Chondrocyte (in vitro differentiated cells): Measurements from ENCODE around the gene CFLAR. TPM values are rescaled to one million over a fixed set of nuclear protein-coding genes. Genes with fewer than 3 reads are reported as not detected.

Source experiments
- DNase-seq: peaks from one replicate; pipeline ENCODE4 v3.0.0; 2021; ENCODE audit warnings: mixed read lengths, low spot score
- H3K27ac Mint-ChIP-seq: one replicate; pipeline ENCODE4 v1.8.0; 2021; ENCODE audit warnings: mild to moderate bottlenecking, moderate library complexity, mixed read lengths; ENCODE audit not compliant: unreplicated experiment
- H3K27me3 Mint-ChIP-seq: 2 replicates; pipeline ENCODE4 v1.8.0; 2021; ENCODE audit warnings: low read depth, mixed read lengths
- H3K36me3 Mint-ChIP-seq: 2 replicates; pipeline ENCODE4 v1.8.0; 2021; ENCODE audit warnings: low read depth, mixed read lengths
- H3K4me1 Mint-ChIP-seq: 2 replicates; pipeline ENCODE4 v1.8.0; 2021; ENCODE audit warnings: low read depth, mild to moderate bottlenecking, mixed read lengths
- H3K4me3 Mint-ChIP-seq: one replicate; pipeline ENCODE4 v1.8.0; 2021; ENCODE audit warnings: mild to moderate bottlenecking, moderate library complexity, mixed read lengths; ENCODE audit not compliant: unreplicated experiment
- H3K9me3 Mint-ChIP-seq: 2 replicates; pipeline ENCODE4 v1.8.0; 2021; ENCODE audit warnings: low read depth, mixed read lengths
- total RNA-seq: library from RNA; stranded (reverse); gene quantifications from 3 replicates; pipeline ENCODE4 v1.2.1, GENCODE V29; 2021
- TF ChIP-seq, protein P1 (sequence below): fragments of 200-600 bp; sonication (generic); IDR thresholded peaks from 2 replicates; pipeline ENCODE4 v1.5.0; 2021; ENCODE audit warnings: antibody characterized with exemption, mild to moderate bottlenecking, moderate library complexity

The CFLAR gene
- total RNA-seq, 1 donor from 2014 or later = 35.8 TPM

DNA sequence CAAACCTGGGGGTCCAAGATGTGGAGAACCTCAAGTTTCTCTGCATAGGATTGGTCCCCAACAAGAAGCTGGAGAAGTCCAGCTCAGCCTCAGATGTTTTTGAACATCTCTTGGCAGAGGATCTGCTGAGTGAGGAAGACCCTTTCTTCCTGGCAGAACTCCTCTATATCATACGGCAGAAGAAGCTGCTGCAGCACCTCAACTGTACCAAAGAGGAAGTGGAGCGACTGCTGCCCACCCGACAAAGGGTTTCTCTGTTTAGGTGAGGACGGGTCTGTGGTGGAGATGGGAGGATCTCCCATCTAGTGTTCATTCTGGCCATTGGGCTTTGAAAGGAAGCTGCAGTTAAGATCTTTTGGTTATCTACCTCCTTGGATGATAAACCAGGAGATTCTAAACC lies 69.9 kb downstream of the CFLAR start:
- no peak overlapping the region for H3K27ac Mint-ChIP-seq
- no peak overlapping the region for H3K4me3 Mint-ChIP-seq
- no peak for DNase-seq
- TF ChIP-seq, protein P1, sequence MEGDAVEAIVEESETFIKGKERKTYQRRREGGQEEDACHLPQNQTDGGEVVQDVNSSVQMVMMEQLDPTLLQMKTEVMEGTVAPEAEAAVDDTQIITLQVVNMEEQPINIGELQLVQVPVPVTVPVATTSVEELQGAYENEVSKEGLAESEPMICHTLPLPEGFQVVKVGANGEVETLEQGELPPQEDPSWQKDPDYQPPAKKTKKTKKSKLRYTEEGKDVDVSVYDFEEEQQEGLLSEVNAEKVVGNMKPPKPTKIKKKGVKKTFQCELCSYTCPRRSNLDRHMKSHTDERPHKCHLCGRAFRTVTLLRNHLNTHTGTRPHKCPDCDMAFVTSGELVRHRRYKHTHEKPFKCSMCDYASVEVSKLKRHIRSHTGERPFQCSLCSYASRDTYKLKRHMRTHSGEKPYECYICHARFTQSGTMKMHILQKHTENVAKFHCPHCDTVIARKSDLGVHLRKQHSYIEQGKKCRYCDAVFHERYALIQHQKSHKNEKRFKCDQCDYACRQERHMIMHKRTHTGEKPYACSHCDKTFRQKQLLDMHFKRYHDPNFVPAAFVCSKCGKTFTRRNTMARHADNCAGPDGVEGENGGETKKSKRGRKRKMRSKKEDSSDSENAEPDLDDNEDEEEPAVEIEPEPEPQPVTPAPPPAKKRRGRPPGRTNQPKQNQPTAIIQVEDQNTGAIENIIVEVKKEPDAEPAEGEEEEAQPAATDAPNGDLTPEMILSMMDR = no peak
- no peaks in the 10 kb centered on the region for H3K36me3 Mint-ChIP-seq
- peaks cover 2% of the 10 kb centered on the region for H3K9me3 Mint-ChIP-seq
- no peaks in the 10 kb centered on the region for H3K27me3 Mint-ChIP-seq
- H3K4me1 Mint-ChIP-seq = no peaks in the 10 kb centered on the region

DNA sequence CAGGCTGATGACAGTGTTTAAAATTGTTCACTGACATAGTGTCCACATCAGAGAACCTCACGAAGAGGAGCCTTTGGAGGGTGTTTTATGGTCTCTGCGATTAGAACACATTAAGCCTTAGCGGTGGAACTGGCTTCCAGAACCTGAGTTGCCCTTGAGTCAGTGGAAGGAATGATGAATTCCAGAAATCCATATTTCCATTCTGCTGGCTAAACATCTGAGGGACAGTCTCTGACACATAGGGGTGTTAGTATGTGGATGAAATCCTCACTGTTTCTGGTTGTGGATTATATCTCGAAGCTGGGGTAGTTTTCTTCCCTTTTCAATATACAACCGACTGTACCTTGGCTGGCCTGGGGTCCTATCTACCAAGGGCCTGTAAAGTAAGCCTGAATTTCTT lies 71.0 kb downstream of the CFLAR start:
- no peak for DNase-seq
- TF ChIP-seq, protein P1 = no peak
- Mint-ChIP-seq H3K4me1 (no peaks in the 10 kb centered on the region), H3K9me3 (peaks cover 2% of the 10 kb centered on the region), H3K27ac (no peak overlapping the region), H3K4me3 (no peak overlapping the region), H3K27me3 (no peaks in the 10 kb centered on the region), H3K36me3 (no peaks in the 10 kb centered on the region)

DNA sequence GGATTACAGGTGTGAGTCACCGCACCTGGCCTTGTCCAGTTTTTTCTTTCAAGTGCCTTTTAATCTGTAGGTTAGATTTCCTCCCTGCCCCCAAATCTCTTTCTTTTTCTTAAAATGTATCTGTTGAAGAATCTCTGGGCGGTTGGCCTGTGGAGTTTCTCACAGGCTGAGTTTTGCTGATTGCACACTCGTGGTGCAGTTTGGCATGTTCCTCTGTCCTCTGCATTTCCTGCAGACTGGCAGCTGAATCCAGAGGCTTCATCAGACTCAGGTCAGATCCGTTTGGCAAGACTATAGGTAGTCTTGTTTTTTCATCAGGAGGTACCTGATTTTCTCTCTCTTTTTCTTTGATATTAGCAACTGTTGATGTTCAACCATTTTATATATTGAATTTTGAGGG lies 72.5 kb downstream of the CFLAR start:
- Mint-ChIP-seq H3K4me1 (no peaks in the 10 kb centered on the region), H3K27ac (no peak overlapping the region), H3K27me3 (no peaks in the 10 kb centered on the region), H3K9me3 (peaks cover 2% of the 10 kb centered on the region), H3K4me3 (no peak overlapping the region), H3K36me3 (no peaks in the 10 kb centered on the region)
- no peak for DNase-seq
- TF ChIP-seq, protein P1 = no peak

DNA sequence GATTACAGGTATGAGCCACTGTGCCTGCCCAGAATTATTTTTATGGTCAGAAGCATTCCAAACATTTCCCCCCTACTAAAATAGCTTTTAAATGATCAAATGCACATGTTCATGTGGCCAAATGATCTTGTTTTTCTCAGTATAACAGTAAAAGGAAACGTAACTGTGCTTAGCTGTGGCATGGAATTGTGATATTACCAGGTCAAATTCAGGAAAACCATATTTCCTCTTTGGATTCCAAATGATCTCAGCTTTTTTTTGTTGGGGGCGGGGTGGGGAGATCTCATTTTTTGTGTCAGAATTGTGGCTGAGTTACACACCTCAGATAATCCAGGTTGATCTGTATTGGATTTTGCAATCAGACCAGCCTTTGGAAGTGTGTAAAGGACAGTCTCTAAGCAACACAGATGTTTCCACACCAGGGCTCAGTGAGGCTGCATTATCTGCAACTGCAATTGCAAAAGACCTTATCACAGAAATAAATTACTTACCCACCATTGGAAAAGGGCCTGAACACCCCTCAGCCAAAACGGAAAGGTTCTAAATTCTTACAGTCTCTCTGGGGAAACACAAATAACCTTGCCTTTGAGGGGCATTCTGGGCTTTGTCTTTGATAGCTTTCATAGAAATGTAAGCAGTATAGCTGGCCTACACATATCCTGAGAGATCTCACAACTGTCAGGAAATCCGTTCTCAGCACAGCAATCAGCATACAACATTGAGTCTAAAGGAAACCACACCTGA lies 75.3 kb downstream of the CFLAR start:
- H3K4me3 Mint-ChIP-seq = no peak overlapping the region
- H3K9me3 Mint-ChIP-seq = peaks cover 2% of the 10 kb centered on the region
- no peak overlapping the region for H3K27ac Mint-ChIP-seq
- no peaks in the 10 kb centered on the region for H3K27me3 Mint-ChIP-seq
- no peak for DNase-seq
- H3K36me3 Mint-ChIP-seq = no peaks in the 10 kb centered on the region
- TF ChIP-seq, protein P1 = no peak
- no peaks in the 10 kb centered on the region for H3K4me1 Mint-ChIP-seq

DNA sequence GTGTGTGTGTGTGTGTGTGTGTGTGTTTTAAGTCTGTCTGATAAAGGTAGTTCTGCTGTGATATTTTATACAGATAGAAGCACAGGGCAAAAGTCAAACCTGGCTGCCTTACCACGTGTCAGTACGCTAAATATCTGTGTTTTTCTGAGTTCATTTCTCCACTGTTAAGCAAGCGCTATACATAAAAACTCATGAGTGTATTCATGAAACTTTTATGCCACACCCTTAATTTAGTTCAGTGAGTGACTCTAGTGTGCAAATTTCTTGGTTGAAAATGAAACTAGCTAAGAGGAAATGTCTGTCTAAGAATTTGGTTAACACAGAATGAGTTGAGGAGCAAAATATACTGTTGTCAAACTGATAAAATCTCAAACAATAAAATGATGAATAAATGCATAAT lies 78.1 kb downstream of the CFLAR start:
- H3K36me3 Mint-ChIP-seq = no peaks in the 10 kb centered on the region
- no peaks in the 10 kb centered on the region for H3K9me3 Mint-ChIP-seq
- H3K27ac Mint-ChIP-seq = no peak overlapping the region
- DNase-seq = no peak
- H3K27me3 Mint-ChIP-seq = no peaks in the 10 kb centered on the region
- TF ChIP-seq, protein P1 = no peak
- H3K4me3 Mint-ChIP-seq = no peak overlapping the region
- no peaks in the 10 kb centered on the region for H3K4me1 Mint-ChIP-seq
